Upper lobe of right lung (tissue), 1 donor: ENCODE measurements around the gene FAM229A. TPM values are rescaled to one million over a fixed set of nuclear protein-coding genes. Genes with fewer than 3 reads are reported as not detected.

ENCODE experiments used
- ATAC-seq: fragments of 200-7000 bp; cut with Tn5 transposase; one replicate; pipeline ENCODE4 v1.9.1; 2020; ENCODE audit warnings: mild to moderate bottlenecking, moderate library complexity
- DNase-seq: peaks from one replicate; pipeline ENCODE4 v3.0.0-alpha.2; 2020
- H3K27ac ChIP-seq: fragments of 200-600 bp; one replicate; pipeline ENCODE4 v1.8.0; 2022
- H3K27me3 ChIP-seq: fragments of 200-600 bp; one replicate; pipeline ENCODE4 v1.8.0; 2022; ENCODE audit warnings: mild to moderate bottlenecking
- H3K36me3 ChIP-seq: fragments of 200-600 bp; one replicate; pipeline ENCODE4 v1.8.0; 2022
- H3K4me1 ChIP-seq: fragments of 200-600 bp; one replicate; pipeline ENCODE4 v1.8.0; 2022
- H3K4me3 ChIP-seq: fragments of 200-600 bp; one replicate; pipeline ENCODE4 v1.8.0; 2022; ENCODE audit warnings: mild to moderate bottlenecking
- H3K9me3 ChIP-seq: fragments of 200-600 bp; one replicate; pipeline ENCODE4 v1.8.0; 2022
- intact Hi-C: fragments of 100-400 bp; cut with DNase I; formaldehyde crosslinking; loops from one replicate; pipeline ENCODE4 v1.11.0; 2022
- total RNA-seq: library from RNA; stranded (reverse); fragmentation: NEBNext Ultra II Directional; extraction: Animal tissue kit (Norgen Biotek cat#: 25700); gene quantifications from one replicate; pipeline ENCODE4 v1.2.1, GENCODE V29; 2021
- TF ChIP-seq, protein P1 (sequence below): fragments of 200-600 bp; IDR thresholded peaks from one replicate; pipeline ENCODE4 v1.8.0; 2022; ENCODE audit warnings: antibody characterized with exemption
- donor health status: DM: no; HTN: yes; CAD: no; lungs with severe emphysema.

The FAM229A gene
- total RNA-seq, 1 donor from 2014 or later = 9.3 TPM

DNA sequence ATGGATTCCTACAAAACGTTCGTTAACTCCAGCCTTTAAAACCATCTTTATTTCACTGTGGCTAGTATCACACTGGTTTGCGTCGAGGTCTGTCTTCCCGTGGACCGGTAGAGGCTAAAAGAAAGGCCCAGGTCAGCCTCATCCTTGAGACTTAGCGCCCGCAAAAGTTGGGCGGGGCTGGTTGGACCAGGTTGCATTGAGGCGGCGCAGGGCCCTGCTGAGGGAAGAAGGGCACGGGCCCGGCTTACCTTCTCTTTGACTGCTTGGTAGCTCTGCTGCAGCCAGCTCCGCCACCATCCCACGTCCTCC, 31.5 kb upstream of the FAM229A start:
- intact Hi-C loops = no loop called here

DNA sequence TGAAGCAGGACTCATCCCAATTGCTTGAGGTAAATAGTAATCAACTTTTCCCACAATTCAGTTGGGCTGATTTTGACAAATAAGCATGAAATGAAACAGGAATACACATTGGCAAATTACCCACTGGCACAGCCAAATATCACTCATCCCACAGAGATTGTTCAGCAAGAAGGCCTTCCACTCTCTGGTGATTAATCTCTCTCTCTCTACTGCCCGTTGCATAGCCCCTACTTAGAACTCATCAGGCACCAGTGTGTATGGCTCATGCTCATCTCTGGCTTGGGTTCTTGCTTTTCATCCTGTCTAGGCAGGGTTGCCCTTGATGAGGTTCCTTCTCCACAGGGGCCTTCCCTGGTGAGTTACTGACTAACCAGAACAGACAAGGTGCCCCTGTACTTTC, 30.9 kb upstream of the FAM229A start:
- Histone ChIP-seq H3K9me3 (no peaks in the 10 kb centered on the region), H3K4me3 (peak overlapping the region; percentile 96), H3K27ac (no peak overlapping the region), H3K4me1 (peaks cover 20% of the 10 kb centered on the region), H3K27me3 (no peaks in the 10 kb centered on the region), H3K36me3 (peaks cover 26% of the 10 kb centered on the region)
- ATAC-seq (no peak), DNase-seq (no peak)
- TF ChIP-seq, protein P1, sequence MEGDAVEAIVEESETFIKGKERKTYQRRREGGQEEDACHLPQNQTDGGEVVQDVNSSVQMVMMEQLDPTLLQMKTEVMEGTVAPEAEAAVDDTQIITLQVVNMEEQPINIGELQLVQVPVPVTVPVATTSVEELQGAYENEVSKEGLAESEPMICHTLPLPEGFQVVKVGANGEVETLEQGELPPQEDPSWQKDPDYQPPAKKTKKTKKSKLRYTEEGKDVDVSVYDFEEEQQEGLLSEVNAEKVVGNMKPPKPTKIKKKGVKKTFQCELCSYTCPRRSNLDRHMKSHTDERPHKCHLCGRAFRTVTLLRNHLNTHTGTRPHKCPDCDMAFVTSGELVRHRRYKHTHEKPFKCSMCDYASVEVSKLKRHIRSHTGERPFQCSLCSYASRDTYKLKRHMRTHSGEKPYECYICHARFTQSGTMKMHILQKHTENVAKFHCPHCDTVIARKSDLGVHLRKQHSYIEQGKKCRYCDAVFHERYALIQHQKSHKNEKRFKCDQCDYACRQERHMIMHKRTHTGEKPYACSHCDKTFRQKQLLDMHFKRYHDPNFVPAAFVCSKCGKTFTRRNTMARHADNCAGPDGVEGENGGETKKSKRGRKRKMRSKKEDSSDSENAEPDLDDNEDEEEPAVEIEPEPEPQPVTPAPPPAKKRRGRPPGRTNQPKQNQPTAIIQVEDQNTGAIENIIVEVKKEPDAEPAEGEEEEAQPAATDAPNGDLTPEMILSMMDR = no peak
- intact Hi-C loops = no loop called here

More for the DNA sequence above, 31.5 kb upstream of the FAM229A start:
- Histone ChIP-seq H3K9me3 (no peaks in the 10 kb centered on the region), H3K27ac (peak overlapping the region; percentile 88), H3K27me3 (no peaks in the 10 kb centered on the region), H3K36me3 (peaks cover 20% of the 10 kb centered on the region), H3K4me1 (peaks cover 20% of the 10 kb centered on the region), H3K4me3 (peak overlapping the region; percentile 96)
- DNase-seq (no peak), ATAC-seq (peak; percentile 35)
- TF ChIP-seq, protein P1 = no peak

DNA sequence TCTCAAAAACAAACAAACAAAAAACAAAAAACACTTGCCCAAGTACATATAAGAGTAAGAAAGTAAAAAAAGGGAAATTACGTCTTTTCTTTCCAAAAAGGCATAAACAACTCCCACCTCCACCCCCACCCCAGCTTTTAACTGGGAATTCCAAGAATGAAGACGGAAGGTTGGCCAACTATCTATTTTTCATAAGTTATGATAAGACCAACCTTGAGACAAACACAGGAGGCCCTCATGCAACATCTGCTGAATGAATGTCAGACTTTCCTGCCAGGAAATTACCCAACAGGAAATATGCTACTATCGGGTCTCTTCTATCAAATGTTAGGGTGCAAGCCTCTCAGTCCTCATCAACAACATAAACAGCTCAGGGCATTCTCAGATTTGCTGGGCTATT, 30.0 kb upstream of the FAM229A start:
- peaks cover 20% of the 10 kb centered on the region for H3K4me1 ChIP-seq
- no peaks in the 10 kb centered on the region for H3K9me3 ChIP-seq
- H3K4me3 ChIP-seq = no peak overlapping the region
- DNase-seq (no peak), ATAC-seq (no peak)
- intact Hi-C loops = no loop called here
- no peaks in the 10 kb centered on the region for H3K27me3 ChIP-seq
- H3K27ac ChIP-seq = no peak overlapping the region
- H3K36me3 ChIP-seq = peaks cover 34% of the 10 kb centered on the region
- TF ChIP-seq, protein P1 = no peak

DNA sequence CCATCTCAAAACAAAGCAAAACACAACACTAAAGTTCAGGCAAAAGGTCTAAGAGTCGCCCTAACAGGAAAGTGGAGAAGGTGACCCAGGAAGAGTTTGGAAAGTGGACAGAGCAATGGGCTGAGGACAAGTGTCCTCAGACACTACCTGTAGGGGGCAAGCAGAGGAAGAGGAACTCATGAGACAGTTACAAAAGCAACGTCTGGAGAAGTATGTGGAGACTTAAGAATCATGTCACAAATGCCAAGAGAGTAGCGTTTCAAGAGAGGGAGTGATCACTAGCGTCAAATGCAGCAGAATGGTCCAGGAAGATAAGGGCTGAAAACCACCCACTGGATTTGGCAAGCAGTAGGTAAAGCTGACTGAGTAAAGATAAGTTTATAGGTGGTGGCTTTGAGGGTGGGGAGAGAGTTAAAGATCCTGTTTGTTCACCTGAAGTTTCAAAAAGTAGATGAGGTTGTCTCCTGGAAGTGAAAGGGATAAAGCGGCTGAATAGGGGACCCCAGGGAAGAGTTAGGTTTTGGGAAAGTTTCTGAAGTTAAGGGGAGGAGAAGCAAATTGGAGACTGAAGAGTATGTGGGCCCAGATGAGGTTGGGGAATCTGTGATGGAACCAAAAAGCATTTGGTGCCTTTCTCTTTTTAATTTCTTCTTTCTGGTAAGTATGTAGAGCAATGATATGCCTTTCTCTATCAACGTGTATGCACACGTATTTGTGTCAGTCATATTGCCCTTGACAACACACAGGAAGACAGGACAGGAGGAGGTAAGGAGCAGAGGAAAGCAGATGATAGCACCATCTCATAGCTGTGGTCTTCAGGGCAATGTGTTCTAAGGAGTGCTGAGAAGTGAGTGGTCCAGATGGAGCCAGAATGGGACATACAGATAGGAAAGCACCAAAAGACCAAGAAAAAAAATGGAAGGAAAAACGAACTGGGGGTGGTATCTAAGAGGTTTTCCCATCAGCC, 28.9 kb upstream of the FAM229A start:
- no peak overlapping the region for H3K27ac ChIP-seq
- H3K4me1 ChIP-seq = peaks cover 20% of the 10 kb centered on the region
- DNase-seq = no peak
- ATAC-seq = no peak
- no peaks in the 10 kb centered on the region for H3K27me3 ChIP-seq
- TF ChIP-seq, protein P1 = no peak
- intact Hi-C loops = no loop called here
- H3K9me3 ChIP-seq = no peaks in the 10 kb centered on the region
- H3K4me3 ChIP-seq = no peak overlapping the region
- H3K36me3 ChIP-seq = peaks cover 46% of the 10 kb centered on the region

DNA sequence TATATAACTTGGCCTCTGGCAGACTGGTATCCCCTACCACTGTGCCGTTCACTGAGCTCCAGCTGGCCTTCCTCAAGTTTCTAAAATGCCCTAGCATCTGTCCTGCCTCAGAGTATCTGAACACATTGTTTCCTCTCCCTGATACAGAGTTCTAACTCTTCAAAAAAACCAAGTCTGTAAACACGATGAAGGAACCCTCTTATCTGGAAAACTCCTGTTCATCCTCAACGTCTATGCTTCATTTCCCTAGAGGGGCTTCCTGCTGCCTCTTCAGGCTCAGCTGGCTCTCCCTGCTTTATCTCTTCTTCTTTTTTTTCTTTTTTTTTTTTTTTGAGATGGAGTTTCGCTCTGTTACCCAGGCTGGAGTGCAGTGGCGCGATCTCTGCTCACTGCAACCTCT, 26.4 kb upstream of the FAM229A start:
- intact Hi-C loops = no loop called here
- no peak for ATAC-seq
- Histone ChIP-seq H3K9me3 (no peaks in the 10 kb centered on the region), H3K36me3 (peaks cover 71% of the 10 kb centered on the region), H3K4me3 (no peak overlapping the region), H3K27ac (no peak overlapping the region), H3K27me3 (no peaks in the 10 kb centered on the region), H3K4me1 (peaks cover 18% of the 10 kb centered on the region)
- no peak for DNase-seq
- TF ChIP-seq, protein P1 = no peak
